Chondrocyte (in vitro differentiated cells): ENCODE results near the gene FBXO36. TPM values are rescaled to one million over a fixed set of nuclear protein-coding genes. Genes with fewer than 3 reads are reported as not detected.

Source experiments
- DNase-seq: peaks from one replicate; pipeline ENCODE4 v3.0.0; 2021; ENCODE audit warnings: mixed read lengths, low spot score
- H3K27ac Mint-ChIP-seq: one replicate; pipeline ENCODE4 v1.8.0; 2021; ENCODE audit warnings: mild to moderate bottlenecking, moderate library complexity, mixed read lengths; ENCODE audit not compliant: unreplicated experiment
- H3K27me3 Mint-ChIP-seq: 2 replicates; pipeline ENCODE4 v1.8.0; 2021; ENCODE audit warnings: low read depth, mixed read lengths
- H3K36me3 Mint-ChIP-seq: 2 replicates; pipeline ENCODE4 v1.8.0; 2021; ENCODE audit warnings: low read depth, mixed read lengths
- H3K4me1 Mint-ChIP-seq: 2 replicates; pipeline ENCODE4 v1.8.0; 2021; ENCODE audit warnings: low read depth, mild to moderate bottlenecking, mixed read lengths
- H3K4me3 Mint-ChIP-seq: one replicate; pipeline ENCODE4 v1.8.0; 2021; ENCODE audit warnings: mild to moderate bottlenecking, moderate library complexity, mixed read lengths; ENCODE audit not compliant: unreplicated experiment
- H3K9me3 Mint-ChIP-seq: 2 replicates; pipeline ENCODE4 v1.8.0; 2021; ENCODE audit warnings: low read depth, mixed read lengths
- total RNA-seq: library from RNA; stranded (reverse); gene quantifications from 3 replicates; pipeline ENCODE4 v1.2.1, GENCODE V29; 2021
- TF ChIP-seq, protein P1 (sequence below): fragments of 200-600 bp; sonication (generic); IDR thresholded peaks from 2 replicates; pipeline ENCODE4 v1.5.0; 2021; ENCODE audit warnings: antibody characterized with exemption, mild to moderate bottlenecking, moderate library complexity

The FBXO36 gene
- total RNA-seq, 1 donor from 2014 or later: 3.0 TPM

DNA sequence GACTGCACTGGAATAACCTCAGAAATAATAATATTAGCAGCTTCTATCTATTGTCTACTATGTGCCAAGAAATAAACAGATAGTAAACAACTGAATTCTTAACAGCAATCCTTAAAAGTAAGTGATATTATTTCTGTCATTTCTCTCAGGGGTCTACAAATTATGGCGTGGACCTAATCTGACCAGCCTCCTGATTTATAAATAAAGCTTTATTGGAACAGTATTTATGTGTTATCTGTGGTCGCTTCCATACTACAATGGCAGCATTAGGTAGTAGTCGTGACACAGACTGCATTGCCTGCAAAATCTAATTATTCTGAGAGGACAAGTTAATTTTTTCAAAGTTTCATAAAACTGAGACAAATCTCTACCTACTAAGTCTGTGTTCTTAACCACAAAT lies 97.4 kb downstream of the FBXO36 start:
- TF ChIP-seq, protein P1, sequence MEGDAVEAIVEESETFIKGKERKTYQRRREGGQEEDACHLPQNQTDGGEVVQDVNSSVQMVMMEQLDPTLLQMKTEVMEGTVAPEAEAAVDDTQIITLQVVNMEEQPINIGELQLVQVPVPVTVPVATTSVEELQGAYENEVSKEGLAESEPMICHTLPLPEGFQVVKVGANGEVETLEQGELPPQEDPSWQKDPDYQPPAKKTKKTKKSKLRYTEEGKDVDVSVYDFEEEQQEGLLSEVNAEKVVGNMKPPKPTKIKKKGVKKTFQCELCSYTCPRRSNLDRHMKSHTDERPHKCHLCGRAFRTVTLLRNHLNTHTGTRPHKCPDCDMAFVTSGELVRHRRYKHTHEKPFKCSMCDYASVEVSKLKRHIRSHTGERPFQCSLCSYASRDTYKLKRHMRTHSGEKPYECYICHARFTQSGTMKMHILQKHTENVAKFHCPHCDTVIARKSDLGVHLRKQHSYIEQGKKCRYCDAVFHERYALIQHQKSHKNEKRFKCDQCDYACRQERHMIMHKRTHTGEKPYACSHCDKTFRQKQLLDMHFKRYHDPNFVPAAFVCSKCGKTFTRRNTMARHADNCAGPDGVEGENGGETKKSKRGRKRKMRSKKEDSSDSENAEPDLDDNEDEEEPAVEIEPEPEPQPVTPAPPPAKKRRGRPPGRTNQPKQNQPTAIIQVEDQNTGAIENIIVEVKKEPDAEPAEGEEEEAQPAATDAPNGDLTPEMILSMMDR: no peak
- no peaks in the 10 kb centered on the region for H3K27me3 Mint-ChIP-seq
- H3K9me3 Mint-ChIP-seq: peaks cover 15% of the 10 kb centered on the region
- H3K4me1 Mint-ChIP-seq: peaks cover 4% of the 10 kb centered on the region
- peaks cover 4% of the 10 kb centered on the region for H3K36me3 Mint-ChIP-seq
- DNase-seq: no peak
- H3K27ac Mint-ChIP-seq: no peak overlapping the region
- no peak overlapping the region for H3K4me3 Mint-ChIP-seq

DNA sequence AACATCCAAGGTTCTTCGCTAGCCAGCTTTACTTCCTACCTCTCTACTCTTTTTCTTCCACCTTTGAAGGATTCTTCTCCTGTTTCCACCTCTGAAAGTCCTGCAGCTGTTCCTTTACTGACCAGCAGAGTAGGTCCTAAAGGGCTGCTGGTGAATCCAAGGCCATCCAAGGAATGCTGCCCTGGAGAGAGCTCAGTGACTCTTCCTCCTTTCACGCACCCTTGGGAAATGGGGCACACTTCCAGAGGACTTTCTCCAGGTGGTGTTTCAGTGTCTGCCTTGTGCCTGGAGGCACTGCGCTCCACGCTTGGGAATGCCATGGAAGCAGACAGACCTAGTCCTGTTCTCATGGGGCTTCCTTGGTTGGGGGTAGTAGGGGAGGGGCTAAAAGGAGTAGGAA lies 101.0 kb downstream of the FBXO36 start:
- Mint-ChIP-seq H3K4me1 (no peaks in the 10 kb centered on the region), H3K27me3 (no peaks in the 10 kb centered on the region), H3K9me3 (no peaks in the 10 kb centered on the region), H3K27ac (no peak overlapping the region), H3K36me3 (peaks cover 2% of the 10 kb centered on the region), H3K4me3 (no peak overlapping the region)
- no peak for DNase-seq
- TF ChIP-seq, protein P1: no peak

DNA sequence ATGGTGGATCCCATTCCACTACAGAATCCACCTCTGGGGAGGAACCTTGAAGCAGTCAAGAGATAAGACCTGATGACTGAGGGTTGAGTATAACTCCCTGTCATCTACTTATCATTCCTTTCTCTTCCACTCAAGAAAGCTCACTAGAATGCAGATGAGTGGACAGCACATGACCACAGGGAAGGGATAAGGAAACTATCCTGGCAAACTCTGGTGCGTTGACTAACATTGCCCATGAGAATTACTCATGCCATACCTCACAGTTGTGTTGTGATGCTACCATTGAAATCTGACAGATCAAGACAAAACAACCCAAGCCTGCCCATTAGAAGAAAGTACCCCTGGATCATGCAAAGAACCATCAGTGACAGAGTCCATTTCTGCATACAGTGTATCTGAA lies 119.9 kb downstream of the FBXO36 start:
- TF ChIP-seq, protein P1: no peak

DNA sequence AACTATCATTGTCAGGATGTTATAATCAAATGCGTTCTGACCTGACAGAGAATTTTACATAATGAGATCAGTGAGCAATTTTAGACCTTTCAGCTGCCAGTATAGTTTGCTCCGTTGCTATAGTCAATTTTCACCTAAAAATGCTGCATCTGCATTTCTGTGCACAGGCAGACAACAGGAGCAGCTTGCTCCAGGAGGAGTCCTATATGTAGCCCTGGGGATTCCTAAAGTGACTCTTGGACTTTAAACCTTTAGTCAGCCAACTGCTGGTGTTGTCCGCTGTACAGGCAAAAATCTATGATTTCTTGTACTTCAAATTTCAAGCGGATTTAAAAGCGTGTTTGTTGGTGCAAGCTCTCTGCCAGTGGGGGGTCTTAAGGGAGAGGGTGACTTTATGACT lies 120.7 kb downstream of the FBXO36 start:
- no peak for DNase-seq
- Mint-ChIP-seq H3K4me1 (peaks cover 3% of the 10 kb centered on the region), H3K4me3 (no peak overlapping the region), H3K27me3 (no peaks in the 10 kb centered on the region), H3K9me3 (peaks cover 4% of the 10 kb centered on the region), H3K27ac (no peak overlapping the region), H3K36me3 (peaks cover 3% of the 10 kb centered on the region)
- TF ChIP-seq, protein P1: no peak

More for the DNA sequence above, 119.9 kb downstream of the FBXO36 start:
- H3K27ac Mint-ChIP-seq: no peak overlapping the region
- peaks cover 4% of the 10 kb centered on the region for H3K9me3 Mint-ChIP-seq
- no peak for DNase-seq
- H3K36me3 Mint-ChIP-seq: peaks cover 3% of the 10 kb centered on the region
- H3K4me1 Mint-ChIP-seq: peaks cover 8% of the 10 kb centered on the region
- H3K4me3 Mint-ChIP-seq: no peak overlapping the region
- no peaks in the 10 kb centered on the region for H3K27me3 Mint-ChIP-seq

DNA sequence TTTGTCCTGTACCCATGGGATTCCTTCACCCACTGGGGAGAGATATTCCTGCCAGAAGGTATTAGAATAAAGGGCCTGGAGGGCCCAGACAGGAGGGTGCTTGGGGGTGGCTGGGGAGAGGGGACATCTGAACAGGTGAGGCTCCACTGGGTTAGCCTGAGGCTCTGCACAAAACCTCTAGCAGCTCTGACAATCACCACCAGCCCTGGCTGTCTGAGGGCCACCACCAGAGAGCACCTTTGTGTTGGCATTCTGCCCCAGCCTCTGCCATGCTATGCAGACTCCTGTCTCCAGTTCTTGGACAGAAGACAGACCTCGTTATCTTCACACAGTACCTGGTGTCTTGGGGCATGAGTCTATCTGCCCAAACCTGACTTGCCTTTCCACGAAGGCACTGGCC lies 121.2 kb downstream of the FBXO36 start:
- no peak overlapping the region for H3K4me3 Mint-ChIP-seq
- no peaks in the 10 kb centered on the region for H3K27me3 Mint-ChIP-seq
- H3K4me1 Mint-ChIP-seq: peaks cover under 1% of the 10 kb centered on the region
- peaks cover 3% of the 10 kb centered on the region for H3K36me3 Mint-ChIP-seq
- H3K27ac Mint-ChIP-seq: no peak overlapping the region
- H3K9me3 Mint-ChIP-seq: peaks cover 4% of the 10 kb centered on the region
- DNase-seq: no peak
- TF ChIP-seq, protein P1: no peak
